Natural killer cell (primary cell): Measurements from ENCODE around the gene LIG3. TPM values are rescaled to one million over a fixed set of nuclear protein-coding genes. Genes with fewer than 3 reads are reported as not detected.
A peak's percentile ranks its signal among the peaks of the same experiment; 100 is the strongest.

ENCODE experiments used
- ATAC-seq, 3 donors: fragments of 150-1000 bp in 2 of 3; fragments of 200-7000 bp in 1 of 3; cut with Tn5 transposase; 1 replicate in 1 of 3; 2 replicates in 2 of 3; pipeline ENCODE4 v1.10.0; 2021; ENCODE audit warnings: mild to moderate bottlenecking in 2 of 3, moderate library complexity in 2 of 3
- DNase-seq, 2 donors: peaks; one replicate each; pipeline versions ENCODE4 v3.0.0 to v3.0.0-alpha.2; 2013 to 2021; ENCODE audit warnings: mixed read lengths in 1 of 2
- H3K27ac ChIP-seq: one replicate; pipeline ENCODE4 v1.5.1; 2013; ENCODE audit warnings: mild to moderate bottlenecking, low read length
- H3K27me3 ChIP-seq: one replicate; pipeline ENCODE4 v1.6.1; 2013; ENCODE audit warnings: low read length; ENCODE audit not compliant: control insufficient read depth, insufficient read depth
- H3K36me3 ChIP-seq: one replicate; pipeline ENCODE4 v1.6.1; 2013; ENCODE audit warnings: low read length; ENCODE audit not compliant: control insufficient read depth, insufficient read depth
- H3K4me1 ChIP-seq: one replicate; pipeline ENCODE4 v1.6.1; 2013; ENCODE audit warnings: low read length; ENCODE audit not compliant: control insufficient read depth, insufficient read depth
- H3K4me3 ChIP-seq: one replicate; pipeline ENCODE4 v1.5.1; 2013; ENCODE audit warnings: low read length
- H3K9me3 ChIP-seq: one replicate; pipeline ENCODE4 v1.6.1; 2013; ENCODE audit warnings: low read length; ENCODE audit not compliant: control insufficient read depth, insufficient read depth
- H3K27ac Mint-ChIP-seq, 2 donors: one replicate each; pipeline ENCODE4 v1.8.0; 2022; ENCODE audit warnings: mild to moderate bottlenecking in 2 of 2, mixed read lengths in 2 of 2, moderate library complexity in 1 of 2
- H3K27me3 Mint-ChIP-seq, 2 donors: one replicate each; pipeline ENCODE4 v1.8.0; 2022; ENCODE audit warnings: low read depth in 2 of 2, mixed read lengths in 2 of 2
- H3K36me3 Mint-ChIP-seq: one replicate; pipeline ENCODE4 v1.8.0; 2022; ENCODE audit warnings: mixed read lengths
- H3K4me1 Mint-ChIP-seq, 2 donors: one replicate each; pipeline ENCODE4 v1.8.0; 2022; ENCODE audit warnings: mixed read lengths in 2 of 2
- H3K4me3 Mint-ChIP-seq: one replicate; pipeline ENCODE4 v1.8.0; 2022; ENCODE audit warnings: mild to moderate bottlenecking, moderate library complexity, mixed read lengths
- H3K9me3 Mint-ChIP-seq, 2 donors: one replicate each; pipeline ENCODE4 v1.8.0; 2022; ENCODE audit warnings: mixed read lengths in 2 of 2
- WGBS: methylation state at CpG from one replicate; pipeline ENCODE4 v1.1.7; 2013; ENCODE audit warnings: missing lambda C conversion rate; ENCODE audit not compliant: insufficient coverage; 5-methylcytosine and 5-hydroxymethylcytosine counted together
- intact Hi-C: fragments of 100-400 bp; cut with micrococcal nuclease; formaldehyde crosslinking; loops from one replicate; pipeline ENCODE4 v1.14.2; 2022
- total RNA-seq, 4 donors: library from RNA; stranded (reverse); fragments of 120-200 nt in 1 of 4; gene quantifications; one replicate each; pipeline versions ENCODE4 v1.2.3 to v1.2.4, GENCODE V29; 2013 to 2022
- TF ChIP-seq, protein P1 (sequence below): fragments of 200-600 bp; IDR thresholded peaks from one replicate; pipeline ENCODE4 v1.8.0; 2022; ENCODE audit warnings: antibody characterized with exemption

LIG3 gene
- total RNA-seq, 3 donors from 2014 or later (not counting 1 experiment from before 2014, with no cell fraction given), result 70.2 to 83.7 (median 72.0) TPM

DNA sequence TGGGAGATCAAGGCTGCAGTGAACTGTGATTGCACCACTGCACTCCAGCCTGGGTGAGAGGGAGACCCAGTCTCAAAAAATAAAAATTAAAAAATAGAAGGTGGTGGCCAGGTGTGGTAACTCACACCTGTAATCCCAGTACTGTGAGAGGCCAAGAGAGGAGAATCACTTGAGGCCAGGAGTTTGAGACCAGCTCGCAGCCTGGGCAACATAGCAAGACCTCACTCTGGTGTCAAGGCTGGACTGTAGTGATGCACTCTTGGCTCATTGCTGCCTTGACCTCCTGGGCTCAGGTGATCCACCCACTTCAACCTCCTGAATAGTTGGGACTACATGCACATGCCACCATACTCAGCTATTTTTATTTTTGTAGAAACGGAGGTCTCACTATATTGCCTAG, 69.9 kb downstream of the LIG3 start:
- H3K4me1 Mint-ChIP-seq, result peaks cover 70 to 71% of the 10 kb centered on the region in 2 donors
- WGBS, result 96% methylated on average over 2 of the region's 2 CpGs
- no peaks in the 10 kb centered on the region for H3K9me3 Mint-ChIP-seq
- no peaks in the 10 kb centered on the region for H3K9me3 ChIP-seq
- no peaks in the 10 kb centered on the region for H3K36me3 ChIP-seq
- H3K27me3 Mint-ChIP-seq, result no peaks in the 10 kb centered on the region
- DNase-seq (no peak), ATAC-seq (no peak)
- intact Hi-C loops, result loop anchor here (2.0 kb wide), 1 partner anchor 27 kb away; no protein-coding TSS in a partner anchor
- TF ChIP-seq, protein P1, sequence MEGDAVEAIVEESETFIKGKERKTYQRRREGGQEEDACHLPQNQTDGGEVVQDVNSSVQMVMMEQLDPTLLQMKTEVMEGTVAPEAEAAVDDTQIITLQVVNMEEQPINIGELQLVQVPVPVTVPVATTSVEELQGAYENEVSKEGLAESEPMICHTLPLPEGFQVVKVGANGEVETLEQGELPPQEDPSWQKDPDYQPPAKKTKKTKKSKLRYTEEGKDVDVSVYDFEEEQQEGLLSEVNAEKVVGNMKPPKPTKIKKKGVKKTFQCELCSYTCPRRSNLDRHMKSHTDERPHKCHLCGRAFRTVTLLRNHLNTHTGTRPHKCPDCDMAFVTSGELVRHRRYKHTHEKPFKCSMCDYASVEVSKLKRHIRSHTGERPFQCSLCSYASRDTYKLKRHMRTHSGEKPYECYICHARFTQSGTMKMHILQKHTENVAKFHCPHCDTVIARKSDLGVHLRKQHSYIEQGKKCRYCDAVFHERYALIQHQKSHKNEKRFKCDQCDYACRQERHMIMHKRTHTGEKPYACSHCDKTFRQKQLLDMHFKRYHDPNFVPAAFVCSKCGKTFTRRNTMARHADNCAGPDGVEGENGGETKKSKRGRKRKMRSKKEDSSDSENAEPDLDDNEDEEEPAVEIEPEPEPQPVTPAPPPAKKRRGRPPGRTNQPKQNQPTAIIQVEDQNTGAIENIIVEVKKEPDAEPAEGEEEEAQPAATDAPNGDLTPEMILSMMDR, result no peak
- H3K4me1 ChIP-seq, result peaks cover 58% of the 10 kb centered on the region
- no peaks in the 10 kb centered on the region for H3K36me3 Mint-ChIP-seq
- peak overlapping the region; percentile 43 for H3K4me3 Mint-ChIP-seq
- no peak overlapping the region for H3K4me3 ChIP-seq
- peak overlapping the region; percentile 83 for H3K27ac ChIP-seq
- H3K27ac Mint-ChIP-seq, result peak overlapping the region; percentile 89 to 99
- no peaks in the 10 kb centered on the region for H3K27me3 ChIP-seq

DNA sequence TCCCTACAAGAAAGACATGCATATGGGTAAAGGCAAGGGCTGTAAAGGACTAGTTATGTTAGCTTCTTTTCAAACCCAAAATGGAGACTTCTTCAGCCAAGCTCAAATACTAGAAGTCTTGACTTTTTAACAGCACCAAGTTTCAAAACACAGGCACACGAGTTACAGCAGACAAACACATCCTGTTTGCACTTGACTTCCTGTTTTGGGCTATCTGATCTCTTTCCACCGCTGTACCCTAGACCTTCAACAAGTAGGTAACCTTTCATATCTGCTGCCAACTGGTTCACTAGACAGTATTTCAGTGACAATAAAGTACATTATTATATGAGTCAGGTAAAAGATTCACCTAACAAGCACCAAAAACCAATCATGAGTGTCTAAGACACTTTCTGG, 70.9 kb downstream of the LIG3 start:
- Histone ChIP-seq H3K4me3 (no peak overlapping the region), H3K9me3 (no peaks in the 10 kb centered on the region), H3K4me1 (peaks cover 48% of the 10 kb centered on the region), H3K36me3 (no peaks in the 10 kb centered on the region), H3K27ac (peak overlapping the region; percentile 83), H3K27me3 (no peaks in the 10 kb centered on the region)
- H3K4me3 Mint-ChIP-seq, result peak overlapping the region; percentile 84
- 0% methylated on average over 2 of the region's 2 CpGs for WGBS
- TF ChIP-seq, protein P1, result no peak
- H3K4me1 Mint-ChIP-seq, result peaks cover 61 to 68% of the 10 kb centered on the region in 2 donors
- DNase-seq (peak in 1 of 2 donors; percentile 89), ATAC-seq (peak; percentile 65 to 84 (median 77))
- H3K27ac Mint-ChIP-seq, result peak overlapping the region; percentile 89 to 99
- no peaks in the 10 kb centered on the region for H3K36me3 Mint-ChIP-seq
- intact Hi-C loops, result loop anchor here (1.0 to 2.0 kb wide), 3 partner anchors 12 to 37 kb away; partner anchors contain the start of gene RFFL
- no peaks in the 10 kb centered on the region for H3K27me3 Mint-ChIP-seq
- no peaks in the 10 kb centered on the region for H3K9me3 Mint-ChIP-seq

DNA sequence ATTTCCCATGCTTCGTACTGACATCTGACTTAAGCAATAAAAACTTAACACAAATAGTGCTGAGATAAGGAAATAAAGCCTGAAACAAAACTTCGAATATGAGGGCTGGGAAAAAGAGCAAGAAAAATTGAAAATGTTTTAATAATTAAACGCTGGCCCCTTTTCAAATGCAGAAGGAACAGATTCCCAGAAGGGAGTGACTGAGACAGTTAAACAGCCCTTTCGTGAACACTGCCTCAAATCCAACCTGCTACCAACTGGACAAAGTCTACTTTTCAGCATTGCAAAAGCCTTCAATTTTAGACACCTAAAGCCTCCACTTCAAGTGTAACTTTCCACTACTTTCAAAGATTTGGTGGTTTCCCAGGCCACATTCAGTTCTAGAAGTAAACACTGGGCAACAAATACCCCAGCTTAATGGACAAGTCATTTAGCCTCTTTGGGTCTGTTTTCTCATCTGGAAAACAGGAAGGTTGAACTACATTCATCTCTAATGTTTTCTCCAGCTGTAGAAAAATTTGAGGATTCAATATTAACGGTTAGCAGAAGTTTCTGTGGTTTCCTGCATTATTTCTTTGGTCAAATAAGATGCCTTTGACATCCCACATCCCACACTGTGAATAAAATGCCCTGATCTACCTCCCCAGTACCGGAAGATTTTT, 71.4 kb downstream of the LIG3 start:
- Histone ChIP-seq H3K27ac (peak overlapping the region; percentile 83), H3K4me1 (peaks cover 43% of the 10 kb centered on the region), H3K4me3 (no peak overlapping the region), H3K27me3 (no peaks in the 10 kb centered on the region), H3K36me3 (no peaks in the 10 kb centered on the region), H3K9me3 (no peaks in the 10 kb centered on the region)
- WGBS, result 7% methylated on average over 4 of the region's 6 CpGs
- peak; percentile 59 to 74 (median 68) for ATAC-seq
- Mint-ChIP-seq H3K4me1 (peaks cover 56 to 62% of the 10 kb centered on the region in 2 donors), H3K27ac (peak overlapping the region; percentile 89 to 99), H3K9me3 (no peaks in the 10 kb centered on the region), H3K4me3 (peak overlapping the region; percentile 84), H3K36me3 (no peaks in the 10 kb centered on the region), H3K27me3 (no peaks in the 10 kb centered on the region)
- TF ChIP-seq, protein P1, result no peak
- peak in 1 of 2 donors; percentile 61 for DNase-seq
- intact Hi-C loops, result loop anchor here (1.0 to 2.0 kb wide), 3 partner anchors 12 to 37 kb away; partner anchors contain the start of gene RFFL
